Nephron progenitor cell (in vitro differentiated cells): ENCODE results near the gene RNF11.
"Not testable (repeated sequence)": the region's sequence is repeated elsewhere in the genome, so short reads cannot be mapped to it uniquely, and the experiment has no call there.

Experiments
- DNase-seq: peaks from one replicate; pipeline ENCODE4 v3.0.0; 2021
- H3K27ac Mint-ChIP-seq: 2 replicates; pipeline ENCODE4 v1.8.0; 2021; ENCODE audit warnings: mild to moderate bottlenecking, moderate library complexity, mixed read lengths
- H3K27me3 Mint-ChIP-seq: 2 replicates; pipeline ENCODE4 v1.8.0; 2021; ENCODE audit warnings: mild to moderate bottlenecking, low read depth, mixed read lengths; ENCODE audit not compliant: poor library complexity
- H3K36me3 Mint-ChIP-seq: 2 replicates; pipeline ENCODE4 v1.8.0; 2021; ENCODE audit warnings: low read depth, mixed read lengths
- H3K4me1 Mint-ChIP-seq: 2 replicates; pipeline ENCODE4 v1.8.0; 2021; ENCODE audit warnings: mixed read lengths
- H3K4me3 Mint-ChIP-seq: 2 replicates; pipeline ENCODE4 v1.8.0; 2021; ENCODE audit warnings: mild to moderate bottlenecking, moderate library complexity, mixed read lengths
- H3K9me3 Mint-ChIP-seq: 2 replicates; pipeline ENCODE4 v1.8.0; 2021; ENCODE audit warnings: mild to moderate bottlenecking, moderate library complexity, mixed read lengths
- CTCF ChIP-seq: fragments of 200-600 bp; sonication (generic); IDR thresholded peaks from 2 replicates; pipeline ENCODE4 v1.5.0; 2021; ENCODE audit warnings: antibody characterized with exemption

The RNF11 gene

GRCh38 chr1:51249445-51249844, 13.4 kb downstream of the RNF11 start:
- Mint-ChIP-seq H3K27me3 (no peaks in the 10 kb centered on the region), H3K4me1 (no peaks in the 10 kb centered on the region), H3K27ac (no peak overlapping the region), H3K9me3 (peaks cover 7% of the 10 kb centered on the region), H3K4me3 (no peak overlapping the region), H3K36me3 (peaks cover 35% of the 10 kb centered on the region)
- no peak for TF ChIP-seq CTCF
- no peak for DNase-seq

- not testable (repeated sequence) for H3K9me3 Mint-ChIP-seq, DNase-seq, H3K4me3 Mint-ChIP-seq, H3K27me3 Mint-ChIP-seq, H3K4me1 Mint-ChIP-seq, H3K27ac Mint-ChIP-seq
- H3K36me3 Mint-ChIP-seq = peaks cover 34% of the 10 kb centered on the region
Measured at GRCh38 chr1:51250729-51251128, 14.7 kb downstream of the RNF11 start.

- peaks cover 29% of the 10 kb centered on the region for H3K36me3 Mint-ChIP-seq
- H3K27me3 Mint-ChIP-seq, H3K27ac Mint-ChIP-seq, DNase-seq, H3K4me3 Mint-ChIP-seq, H3K4me1 Mint-ChIP-seq, H3K9me3 Mint-ChIP-seq: not testable (repeated sequence)
Measured at GRCh38 chr1:51251165-51251564, 15.1 kb downstream of the RNF11 start.

- peaks cover 26% of the 10 kb centered on the region for H3K36me3 Mint-ChIP-seq
- no peaks in the 10 kb centered on the region for H3K27me3 Mint-ChIP-seq
- no peak overlapping the region for H3K4me3 Mint-ChIP-seq
- no peak for TF ChIP-seq CTCF
- peaks cover 7% of the 10 kb centered on the region for H3K9me3 Mint-ChIP-seq
- no peak for DNase-seq
- H3K27ac Mint-ChIP-seq = no peak overlapping the region
- H3K4me1 Mint-ChIP-seq = no peaks in the 10 kb centered on the region
Measured at GRCh38 chr1:51252366-51252765, 16.3 kb downstream of the RNF11 start.

- Mint-ChIP-seq H3K4me1 (peaks cover 4% of the 10 kb centered on the region), H3K27ac (no peak overlapping the region), H3K27me3 (no peaks in the 10 kb centered on the region), H3K4me3 (no peak overlapping the region), H3K36me3 (peaks cover 26% of the 10 kb centered on the region), H3K9me3 (peaks cover 7% of the 10 kb centered on the region)
- DNase-seq = no peak
- no peak for TF ChIP-seq CTCF
Measured at GRCh38 chr1:51253691-51254090, 17.6 kb downstream of the RNF11 start.

- Mint-ChIP-seq H3K27ac (no peak overlapping the region), H3K27me3 (no peaks in the 10 kb centered on the region), H3K36me3 (peaks cover 24% of the 10 kb centered on the region), H3K4me1 (peaks cover 6% of the 10 kb centered on the region), H3K9me3 (peaks cover 7% of the 10 kb centered on the region), H3K4me3 (no peak overlapping the region)
- no peak for DNase-seq
- no peak for TF ChIP-seq CTCF
Measured at GRCh38 chr1:51255331-51255730, 19.3 kb downstream of the RNF11 start.

- no peak for TF ChIP-seq CTCF
- no peak overlapping the region for H3K4me3 Mint-ChIP-seq
- H3K36me3 Mint-ChIP-seq = peaks cover 12% of the 10 kb centered on the region
- H3K9me3 Mint-ChIP-seq = no peaks in the 10 kb centered on the region
- H3K4me1 Mint-ChIP-seq = peaks cover 20% of the 10 kb centered on the region
- no peak overlapping the region for H3K27ac Mint-ChIP-seq
- DNase-seq = no peak
- no peaks in the 10 kb centered on the region for H3K27me3 Mint-ChIP-seq
Measured at GRCh38 chr1:51263147-51263877, 27.2 kb downstream of the RNF11 start.
